Measurements from ENCODE around the gene CCDC6. TPM values are rescaled to one million over a fixed set of nuclear protein-coding genes. Genes with fewer than 3 reads are reported as not detected.

The CCDC6 gene
- total and polyA plus RNA-seq, 2 of the 8 experiments (the other 6 are each of a cell fraction or from before 2014, with no cell fraction given) = 42.2 to 74.4 TPM

DNA sequence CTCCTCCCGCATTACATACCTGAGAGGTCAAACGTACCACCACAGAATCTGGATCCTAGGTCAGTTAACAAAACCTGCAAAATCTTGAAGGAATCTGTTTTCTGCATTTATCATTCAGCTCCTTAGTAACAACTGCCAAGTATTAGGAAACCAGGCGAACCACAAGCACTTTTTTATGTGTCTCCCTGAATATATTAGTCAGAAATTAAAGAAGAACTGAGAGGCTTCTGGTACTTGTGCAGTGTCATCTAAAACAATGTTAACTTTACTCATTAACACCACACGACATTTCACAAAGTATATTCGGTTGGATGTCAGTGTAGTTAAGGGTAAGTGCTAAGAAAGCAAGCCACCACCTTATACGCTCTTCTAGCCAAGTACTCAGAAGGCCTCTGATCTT is 2.5 kb downstream of the CCDC6 start:
- Histone ChIP-seq H3K4ac (replicated peaks; ENCODE audit: insufficient read length, low read depth, low read length) (no peak overlapping the region), H3K56ac (replicated peaks; ENCODE audit: insufficient read length, low read depth, low read length) (no peak overlapping the region), H3K79me2 (ENCODE audit: control insufficient read depth in 1 of 2, insufficient read depth in 2 of 2, low read length in 2 of 2) (peaks cover 56 to 72% of the 10 kb centered on the region in 2 experiments), H3K36me3 (ENCODE audit: control insufficient read depth in 2 of 4, insufficient read depth in 4 of 4, low read length in 3 of 4) (no peaks in the 10 kb centered on the region), H3K14ac (ENCODE audit: insufficient read length) (no peak overlapping the region), H3K27me3 (replicated peaks in 1 of 4; ENCODE audit: control insufficient read depth in 3 of 4, extremely low read depth in 1 of 4, insufficient read depth in 3 of 4, low read length in 3 of 4) (no peaks in the 10 kb centered on the region), H2BK20ac (ENCODE audit: low read length) (no peak overlapping the region), H3K27ac (ENCODE audit: low read depth, low read length) (no peak overlapping the region), H2AFZ (ENCODE audit: low read length) (no peak overlapping the region), H3K4me1 (replicated peaks in 1 of 4; ENCODE audit: control insufficient read depth in 3 of 4, insufficient read depth in 4 of 4, low read length in 3 of 4) (peaks cover 8 to 30% (median 21%) of the 10 kb centered on the region in 4 experiments), H3K9me3 (ENCODE audit: insufficient read depth in 2 of 2, low read depth in 1 of 2, low read length in 1 of 2) (no peaks in the 10 kb centered on the region), H3K79me1 (ENCODE audit: low read depth, low read length) (peaks cover 12% of the 10 kb centered on the region), H3K18ac (ENCODE audit: extremely low read depth, low read length) (peak overlapping the region; percentile 24; the same call in 1 of the 2 replicates), H4K20me1 (replicated peaks in 1 of 2; ENCODE audit: control insufficient read depth in 1 of 2, insufficient read depth in 2 of 2, low read length in 2 of 2) (peaks cover 30 to 40% of the 10 kb centered on the region in 2 experiments), H2BK5ac (ENCODE audit: low read depth, low read length) (no peak overlapping the region), H2BK15ac (ENCODE audit: low read length) (no peak overlapping the region), H4K8ac (ENCODE audit: extremely low read depth, insufficient read depth, low read length) (no peak overlapping the region), H3K4me2 (ENCODE audit: insufficient read depth in 1 of 2, low read depth in 2 of 2, low read length in 2 of 2) (peak overlapping the region; percentile 79 to 98), H3K23ac (ENCODE audit: insufficient read length) (no peak overlapping the region), H3K4me3 (ENCODE audit: extremely low read depth in 1 of 4, insufficient read depth in 2 of 4, low read depth in 3 of 4, low read length in 4 of 4) (peak overlapping the region; percentile 81 to 98 (median 95); a peak in 6 of 8 replicates), H4K5ac (ENCODE audit: insufficient read length, low read depth, low read length) (no peak overlapping the region), H2BK12ac (ENCODE audit: low read depth, low read length) (no peak overlapping the region), H4K91ac (replicated peaks; ENCODE audit: insufficient read length, low read length) (no peak overlapping the region), H3K9ac (replicated peaks in 1 of 4; ENCODE audit: extremely low read depth in 1 of 4, low read depth in 3 of 4, low read length in 3 of 4) (no peak overlapping the region), H2BK120ac (replicated peaks; ENCODE audit: low read depth, low read length) (no peak overlapping the region), H3K23me2 (ENCODE audit: low read depth, low read length) (peaks cover 16% of the 10 kb centered on the region), H2AK5ac (ENCODE audit: low read depth, low read length) (no peak overlapping the region)
- no peak for FAIRE-seq
- ChIA-PET CTCF (ENCODE audit: partially characterized antibody) (interaction anchor here (1.7 to 4.9 kb wide), 3 partner anchors 15 to 39 kb away, joined by 4 to 34 read pairs (median 17); no protein-coding TSS in a partner anchor), POLR2A (ENCODE audit: partially characterized antibody) (interaction anchor here (1.2 to 7.8 kb wide), 5 partner anchors 12 to 194 kb away, joined by 3 to 90 read pairs (median 8); partner anchors contain the start of gene SLC16A9)
- DNase-seq (ENCODE audit: low read depth in 1 of 2, low spot score in 2 of 2) = no peak
- 48% methylated on average over 6 of the region's 6 CpGs; no CpG with 5 or more reads in 1 of the 2 experiments for WGBS, 2 experiments (ENCODE audit: extremely low coverage in 1 of 2, insufficient coverage in 1 of 2, insufficient read length in 1 of 2, insufficient replicate concordance in 2 of 2, low coverage in 1 of 2, low lambda C conversion rate in 2 of 2, missing lambda C conversion rate in 1 of 2)
- TF ChIP-seq, protein P1, sequence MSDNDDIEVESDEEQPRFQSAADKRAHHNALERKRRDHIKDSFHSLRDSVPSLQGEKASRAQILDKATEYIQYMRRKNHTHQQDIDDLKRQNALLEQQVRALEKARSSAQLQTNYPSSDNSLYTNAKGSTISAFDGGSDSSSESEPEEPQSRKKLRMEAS (IDR thresholded peaks at IDR 0.05) = no peak
- TF ChIP-seq BRCA1 (IDR thresholded peaks at IDR 0.05; ENCODE audit: low read depth, low read length) (no peak), SP2 (IDR thresholded peaks at IDR 0.05; ENCODE audit: low read length) (no peak), HDAC2 (IDR thresholded peaks at IDR 0.05; ENCODE audit: borderline replicate concordance in 1 of 2, low read depth in 2 of 2, low read length in 2 of 2) (no peak), JUN (IDR thresholded peaks at IDR 0.05; ENCODE audit: low read depth, low read length) (no peak), CBX5 (IDR thresholded peaks at IDR 0.05; ENCODE audit: low read depth, low read length) (no peak), BCL11A (IDR thresholded peaks at IDR 0.05; ENCODE audit: low read depth in 2 of 2, low read length in 2 of 2) (no peak), GABPA (IDR thresholded peaks at IDR 0.05; ENCODE audit: borderline replicate concordance, insufficient read depth, low read length) (no peak), SIX5 (IDR thresholded peaks at IDR 0.05; ENCODE audit: low read depth, low read length) (no peak), NRF1 (IDR thresholded peaks at IDR 0.05; ENCODE audit: low read depth, low read length) (no peak)
- TF ChIP-seq, protein P2, sequence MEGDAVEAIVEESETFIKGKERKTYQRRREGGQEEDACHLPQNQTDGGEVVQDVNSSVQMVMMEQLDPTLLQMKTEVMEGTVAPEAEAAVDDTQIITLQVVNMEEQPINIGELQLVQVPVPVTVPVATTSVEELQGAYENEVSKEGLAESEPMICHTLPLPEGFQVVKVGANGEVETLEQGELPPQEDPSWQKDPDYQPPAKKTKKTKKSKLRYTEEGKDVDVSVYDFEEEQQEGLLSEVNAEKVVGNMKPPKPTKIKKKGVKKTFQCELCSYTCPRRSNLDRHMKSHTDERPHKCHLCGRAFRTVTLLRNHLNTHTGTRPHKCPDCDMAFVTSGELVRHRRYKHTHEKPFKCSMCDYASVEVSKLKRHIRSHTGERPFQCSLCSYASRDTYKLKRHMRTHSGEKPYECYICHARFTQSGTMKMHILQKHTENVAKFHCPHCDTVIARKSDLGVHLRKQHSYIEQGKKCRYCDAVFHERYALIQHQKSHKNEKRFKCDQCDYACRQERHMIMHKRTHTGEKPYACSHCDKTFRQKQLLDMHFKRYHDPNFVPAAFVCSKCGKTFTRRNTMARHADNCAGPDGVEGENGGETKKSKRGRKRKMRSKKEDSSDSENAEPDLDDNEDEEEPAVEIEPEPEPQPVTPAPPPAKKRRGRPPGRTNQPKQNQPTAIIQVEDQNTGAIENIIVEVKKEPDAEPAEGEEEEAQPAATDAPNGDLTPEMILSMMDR (IDR thresholded peaks at IDR 0.05; ENCODE audit: control extremely low read depth in 1 of 3, insufficient read depth in 1 of 3, low read depth in 1 of 3, low read length in 3 of 3) = no peak

All from H1 (cell line).